ENCODE data around the gene HACD2.

HACD2 gene

GRCh38 chr3:123480428-123480827 is 104.4 kb downstream of the HACD2 start:
- no peak for DNase-seq

- DNase-seq: no peak
Measured at GRCh38 chr3:123479891-123480290, 105.0 kb downstream of the HACD2 start.

- DNase-seq: no peak
Measured at GRCh38 chr3:123478314-123478713, 106.5 kb downstream of the HACD2 start.

- no peak for DNase-seq
Measured at GRCh38 chr3:123476967-123477750, 107.7 kb downstream of the HACD2 start.

GRCh38 chr3:123475786-123476185 is 109.1 kb downstream of the HACD2 start:
- DNase-seq: no peak

- DNase-seq: no peak
Measured at GRCh38 chr3:123471106-123471505, 113.7 kb downstream of the HACD2 start.

GRCh38 chr3:123469323-123469995 is 115.4 kb downstream of the HACD2 start:
- no peak for DNase-seq

GRCh38 chr3:123467046-123467445 is 117.8 kb downstream of the HACD2 start:
- no peak for DNase-seq

GRCh38 chr3:123464211-123464610 is 120.6 kb downstream of the HACD2 start:
- no peak for DNase-seq

- no peak for DNase-seq
Measured at GRCh38 chr3:123459862-123460261, 125.0 kb downstream of the HACD2 start.

- no peak for DNase-seq
Measured at GRCh38 chr3:123458255-123458654, 126.6 kb downstream of the HACD2 start.

- no peak for DNase-seq
Measured at GRCh38 chr3:123457841-123458240, 127.0 kb downstream of the HACD2 start.

- DNase-seq: no peak
Measured at GRCh38 chr3:123453675-123454074, 131.2 kb downstream of the HACD2 start.

GRCh38 chr3:123451186-123451585 is 133.7 kb downstream of the HACD2 start:
- DNase-seq: no peak

- no peak for DNase-seq
Measured at GRCh38 chr3:123449997-123450604, 134.8 kb downstream of the HACD2 start.

- no peak for DNase-seq
Measured at GRCh38 chr3:123449102-123449996, 135.5 kb downstream of the HACD2 start.

- DNase-seq: no peak
Measured at GRCh38 chr3:123448536-123449101, 136.2 kb downstream of the HACD2 start, which contains the start of gene ADCY5. ADCY5 (minus strand) TSS chr3:123449090; CDS start chr3:123448545, 545 bp downstream.

- no peak for DNase-seq
Measured at GRCh38 chr3:123447749-123448517, 136.9 kb downstream of the HACD2 start.

- DNase-seq: no peak
Measured at GRCh38 chr3:123447416-123447748, 137.5 kb downstream of the HACD2 start.

GRCh38 chr3:123446610-123447109 is 138.2 kb downstream of the HACD2 start:
- DNase-seq: no peak

GRCh38 chr3:123446210-123446609 is 138.6 kb downstream of the HACD2 start:
- DNase-seq: no peak

GRCh38 chr3:123445702-123446101 is 139.2 kb downstream of the HACD2 start:
- no peak for DNase-seq

Data from effector CD8-positive, alpha-beta T cell (primary cell).